K562 (cell line): ENCODE data around the gene EMP2. TPM values are rescaled to one million over a fixed set of nuclear protein-coding genes. Genes with fewer than 3 reads are reported as not detected.

Experiments
- ATAC-seq: fragments of 200-7000 bp; cut with Tn5 transposase; 3 replicates; pipeline ENCODE4 v1.9.1; 2020; ENCODE audit warnings: moderate library complexity
- BruUV-seq: library from RNA; stranded (reverse); fragments of 400-500 nt; replicated peaks from 2 replicates; lab custom pipeline; 2021; lab: Mats Ljungman, UMichigan
- CTCF ChIA-PET: fragments of 300-600 bp; formaldehyde crosslinking; extraction: SDS; loops from one replicate; lab custom pipeline; 2021; ENCODE audit warnings: low intra/inter-chr PET ratio; lab: Yijun Ruan, JAX
- POLR2A ChIA-PET: fragments of 300-600, 350-650 bp; sonication (Branson Sonifier 250); formaldehyde crosslinking; extraction: SDS; loops from one replicate; lab custom pipeline; 2021; ENCODE audit warnings: antibody characterized with exemption, inconsistent platforms; lab: Yijun Ruan, JAX
- DNase-seq, 4 experiments: peaks; one replicate each; pipeline versions ENCODE4 v3.0.0 to v3.0.0-alpha.2; 2011 to 2018; ENCODE audit warnings: low spot score in 3 of 4, mixed read lengths in 3 of 4; ENCODE audit errors: extremely low read depth in 1 of 4
- FAIRE-seq: peaks from 2 replicates; lab custom pipeline; 2011; peaks lifted over from hg19 to GRCh38; lab: Jason Lieb, UNC
- H2AFZ ChIP-seq: 2 replicates; pipeline ENCODE4 v1.6.0; 2011; ENCODE audit warnings: low read depth, low read length, control low read depth, inconsistent platforms
- H3K27ac ChIP-seq: fragments of 200-600 bp; 3 replicates; pipeline ENCODE4 v1.8.0; 2011; ENCODE audit warnings: low read depth, mild to moderate bottlenecking, control low read depth, inconsistent platforms, low read length, moderate library complexity, mixed read lengths; ENCODE audit errors: extremely low read depth
- H3K27me3 ChIP-seq, 2 experiments: fragments of 300-600 bp in 1 of 2; 2 replicates in 1 of 2; 3 replicates in 1 of 2; pipeline versions ENCODE4 v1.6.0 to v1.8.0; 2011; ENCODE audit warnings: inconsistent platforms in 2 of 2, low read length in 2 of 2, mild to moderate bottlenecking in 1 of 2, mixed read lengths in 1 of 2, moderate library complexity in 1 of 2; ENCODE audit not compliant: control insufficient read depth in 2 of 2, insufficient read depth in 2 of 2
- H3K36me3 ChIP-seq: fragments of 300-600 bp; 3 replicates; pipeline ENCODE4 v1.8.0; 2011; ENCODE audit warnings: mild to moderate bottlenecking, low read length, inconsistent platforms; ENCODE audit not compliant: control insufficient read depth, insufficient read depth
- H3K4me1 ChIP-seq, 2 experiments: fragments of 200-600 bp in 1 of 2; replicated peaks in 1 of 2; 2 replicates in 1 of 2; 3 replicates in 1 of 2; pipeline versions ENCODE4 v1.5.1 to v1.8.0; 2011; ENCODE audit warnings: inconsistent platforms in 2 of 2, low read length in 2 of 2, mild to moderate bottlenecking in 1 of 2, mixed read lengths in 1 of 2, moderate library complexity in 1 of 2; ENCODE audit not compliant: control insufficient read depth in 2 of 2, insufficient read depth in 2 of 2
- H3K4me2 ChIP-seq: 2 replicates; pipeline ENCODE4 v1.6.1; 2011; ENCODE audit warnings: low read length, control low read depth, inconsistent platforms, mixed read lengths; ENCODE audit not compliant: insufficient read depth
- H3K4me3 ChIP-seq: fragments of 200-600 bp; sonication (generic), shearing (Covaris generic); 2 replicates; pipeline ENCODE4 v1.5.1; 2016; ENCODE audit warnings: control low read depth, inconsistent platforms
- H3K79me2 ChIP-seq: fragments of 200-600 bp; 3 replicates; pipeline ENCODE4 v1.8.0; 2011; ENCODE audit warnings: low read length, inconsistent platforms; ENCODE audit not compliant: control insufficient read depth, insufficient read depth
- H3K9ac ChIP-seq, 2 experiments: 2 replicates each; pipeline versions ENCODE4 v1.6.0 to v1.6.1; 2011; ENCODE audit warnings: low read depth in 2 of 2, low read length in 2 of 2, control low read depth in 1 of 2, inconsistent platforms in 1 of 2, mild to moderate bottlenecking in 1 of 2, mixed read lengths in 1 of 2; ENCODE audit not compliant: insufficient read depth in 1 of 2
- H3K9me1 ChIP-seq: one replicate; pipeline ENCODE4 v1.6.0; 2011; ENCODE audit warnings: inconsistent platforms, mild to moderate bottlenecking, low read length, moderate library complexity; ENCODE audit not compliant: control insufficient read depth, insufficient read depth
- H3K9me3 ChIP-seq: replicated peaks from 2 replicates; pipeline ENCODE4 v1.5.1; 2011; ENCODE audit warnings: low read depth, low read length, inconsistent platforms; ENCODE audit not compliant: control insufficient read depth, insufficient read depth
- H4K20me1 ChIP-seq: replicated peaks from 2 replicates; pipeline ENCODE4 v1.6.1; 2011; ENCODE audit warnings: low read length, inconsistent platforms, mixed read lengths; ENCODE audit not compliant: control insufficient read depth, insufficient read depth
- GATAD2B ChIP-seq: fragments of 450-650 bp; IDR thresholded peaks from 2 replicates; pipeline ENCODE4 v1.6.1; 2017; ENCODE audit warnings: mild to moderate bottlenecking, borderline replicate concordance
- GTF2F1 ChIP-seq: IDR thresholded peaks from 2 replicates; pipeline ENCODE4 v1.6.1; 2011; ENCODE audit warnings: low read depth, low read length, improper control_type of control experiment
- IFI16 ChIP-seq: fragments of 250-450 bp; sonication (Bioruptor Pico); IDR thresholded peaks from 2 replicates; pipeline ENCODE4 v2.1.2; 2022; ENCODE audit warnings: mild to moderate bottlenecking, inconsistent platforms
- KLF16 ChIP-seq: IDR thresholded peaks from 2 replicates; pipeline ENCODE4 v1.6.1; 2016; ENCODE audit warnings: antibody characterized with exemption
- LCOR ChIP-seq: sonication (generic); formaldehyde crosslinking; IDR thresholded peaks from 2 replicates; pipeline ENCODE4 v1.8.0; 2022; ENCODE audit warnings: mild to moderate bottlenecking, missing genetic modification reagents
- MEIS2 ChIP-seq: fragments of 450-650 bp; IDR thresholded peaks from 2 replicates; pipeline ENCODE4 v1.6.1; 2014; ENCODE audit warnings: mild to moderate bottlenecking; ENCODE audit not compliant: partially characterized antibody
- NCOA4 ChIP-seq: fragments of 450-650 bp; IDR thresholded peaks from 2 replicates; pipeline ENCODE4 v1.6.1; 2018; ENCODE audit warnings: mild to moderate bottlenecking; ENCODE audit not compliant: partially characterized antibody
- SRSF9 ChIP-seq: fragments of 200-400 bp; formaldehyde crosslinking; IDR thresholded peaks from 2 replicates; pipeline ENCODE4 v1.6.1; 2017; ENCODE audit warnings: low read depth, low read length, borderline replicate concordance
- ZNF699 ChIP-seq: fragments of 250-450 bp; sonication (Bioruptor Pico); IDR thresholded peaks from 2 replicates; pipeline ENCODE4 v1.8.0; 2021; ENCODE audit warnings: mild to moderate bottlenecking, moderate library complexity; ENCODE audit not compliant: insufficient replicate concordance
- ZNF785 ChIP-seq: fragments of 250-450 bp; sonication (Bioruptor Pico); IDR thresholded peaks from 2 replicates; pipeline ENCODE4 v1.4.0; 2020; ENCODE audit warnings: mild to moderate bottlenecking
- ZSCAN29 ChIP-seq: fragments of 450-650 bp; IDR thresholded peaks from 2 replicates; pipeline ENCODE4 v1.6.1; 2017
- WGBS: fragments of 100-300 bp; shearing (Covaris generic); methylation state at CpG from one replicate; pipeline ENCODE4 v1.1.6; 2016; ENCODE audit warnings: low coverage, mixed read lengths; ENCODE audit not compliant: insufficient coverage; ENCODE audit errors: missing lambda C conversion rate; 5-methylcytosine and 5-hydroxymethylcytosine counted together
- in situ Hi-C: fragments of 300-500 bp; cut with MboI; formaldehyde crosslinking; loops from 4 replicates; pipeline ENCODE4 v1.15.0; 2018; ENCODE audit warnings: inconsistent platforms, mixed read lengths
- intact Hi-C: fragments of 100-400 bp; cut with micrococcal nuclease; formaldehyde crosslinking; loops from 2 replicates; pipeline ENCODE4 v1.14.2; 2022
- polyA plus RNA-seq, 8 experiments: library from polyadenylated mRNA; depleted of rRNA in 4 of 8; stranded (reverse) in 5 of 8; unstranded in 3 of 8; fragments of >200 nt; fragmentation: Nextera tagmentation in 2 of 8; fragmentation: Illumina TruSeq in 1 of 8; extraction: Ambion mirVana in 2 of 8; extraction: Trizol in 1 of 8; gene quantifications; 2 replicates each; pipeline versions ENCODE4 v1.2.1 to v1.2.3, GENCODE V29; 2011 to 2014; ENCODE audit warnings: inconsistent platforms in 1 of 8, missing spikeins in 1 of 8
- total RNA-seq, 7 experiments: library from RNA; depleted of rRNA in 6 of 7; stranded (reverse); fragments of >200 nt in 6 of 7; fragmentation: Illumina TruSeq in 2 of 7; extraction: Trizol in 2 of 7; gene quantifications; 2 replicates each; pipeline versions ENCODE4 v1.2.1 to v1.2.3, GENCODE V29; 2011 to 2021; ENCODE audit warnings: low replicate concordance in 1 of 7
- TF ChIP-seq, protein P1 (sequence below), 2 experiments: fragments of 250-450 bp in 1 of 2; fragments of 450-650 bp in 1 of 2; sonication (Bioruptor Pico) in 1 of 2; IDR thresholded peaks; 2 replicates each; pipeline versions ENCODE4 v1.6.1 to v1.8.0; 2016 to 2021; ENCODE audit warnings: mild to moderate bottlenecking in 2 of 2, moderate library complexity in 2 of 2, missing compliant biosample characterization in 1 of 2, missing genetic modification characterization in 1 of 2
- TF ChIP-seq, protein P2 (sequence below): sonication (generic); formaldehyde crosslinking; IDR thresholded peaks from 2 replicates; pipeline ENCODE4 v1.8.1; 2023; ENCODE audit warnings: mild to moderate bottlenecking, missing genetic modification reagents
- TF ChIP-seq, protein P3 (sequence below), 2 experiments: fragments of 450-650 bp; IDR thresholded peaks; 2 replicates each; pipeline ENCODE4 v1.6.1; 2018; ENCODE audit warnings: mild to moderate bottlenecking in 2 of 2, low read depth in 1 of 2; ENCODE audit not compliant: partially characterized antibody in 2 of 2

Gene EMP2
- total and polyA plus RNA-seq, 9 of the 15 experiments (the other 6 are each of a cell fraction or from before 2014, with no cell fraction given): 0.73 to 6.2 (median 3.1) TPM

DNA sequence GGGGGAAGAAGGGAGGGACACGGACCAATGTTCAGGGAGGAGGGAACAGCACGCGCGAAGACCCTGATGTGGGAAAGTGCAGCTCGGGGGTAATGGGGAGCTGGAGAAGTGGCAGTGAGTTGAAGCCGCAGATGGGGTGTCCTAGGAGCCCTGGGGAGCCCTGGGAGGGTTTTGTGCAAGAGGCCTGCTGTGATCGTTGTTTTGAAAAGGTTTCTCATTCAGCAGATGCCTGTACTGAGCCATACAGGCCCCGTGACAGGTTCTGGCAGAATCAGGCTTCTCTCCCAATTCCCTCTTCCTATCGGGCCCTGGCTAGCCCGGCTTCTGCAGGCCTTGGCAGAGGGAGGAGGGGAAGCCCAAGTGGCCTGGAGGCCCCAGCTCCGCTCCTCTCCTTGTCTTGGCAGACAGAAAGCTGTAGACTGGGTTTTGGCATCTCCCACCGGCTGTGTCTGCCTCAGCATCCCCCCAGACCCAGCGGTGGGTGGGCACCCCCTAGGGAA lies 38.4 kb upstream of the EMP2 start (continued):
- TF ChIP-seq, protein P1, sequence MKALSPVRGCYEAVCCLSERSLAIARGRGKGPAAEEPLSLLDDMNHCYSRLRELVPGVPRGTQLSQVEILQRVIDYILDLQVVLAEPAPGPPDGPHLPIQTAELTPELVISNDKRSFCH (CRISPR knock-in tag; IDR thresholded peaks at IDR 0.05): no peak
- TF ChIP-seq, protein P1 (tag; IDR thresholded peaks at IDR 0.05): no peak
- TF ChIP-seq NCOA4 (no peak), LCOR (no peak), ZNF699 (no peak), GATAD2B (no peak)
- TF ChIP-seq, protein P2, sequence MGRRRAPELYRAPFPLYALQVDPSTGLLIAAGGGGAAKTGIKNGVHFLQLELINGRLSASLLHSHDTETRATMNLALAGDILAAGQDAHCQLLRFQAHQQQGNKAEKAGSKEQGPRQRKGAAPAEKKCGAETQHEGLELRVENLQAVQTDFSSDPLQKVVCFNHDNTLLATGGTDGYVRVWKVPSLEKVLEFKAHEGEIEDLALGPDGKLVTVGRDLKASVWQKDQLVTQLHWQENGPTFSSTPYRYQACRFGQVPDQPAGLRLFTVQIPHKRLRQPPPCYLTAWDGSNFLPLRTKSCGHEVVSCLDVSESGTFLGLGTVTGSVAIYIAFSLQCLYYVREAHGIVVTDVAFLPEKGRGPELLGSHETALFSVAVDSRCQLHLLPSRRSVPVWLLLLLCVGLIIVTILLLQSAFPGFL: no peak

DNA sequence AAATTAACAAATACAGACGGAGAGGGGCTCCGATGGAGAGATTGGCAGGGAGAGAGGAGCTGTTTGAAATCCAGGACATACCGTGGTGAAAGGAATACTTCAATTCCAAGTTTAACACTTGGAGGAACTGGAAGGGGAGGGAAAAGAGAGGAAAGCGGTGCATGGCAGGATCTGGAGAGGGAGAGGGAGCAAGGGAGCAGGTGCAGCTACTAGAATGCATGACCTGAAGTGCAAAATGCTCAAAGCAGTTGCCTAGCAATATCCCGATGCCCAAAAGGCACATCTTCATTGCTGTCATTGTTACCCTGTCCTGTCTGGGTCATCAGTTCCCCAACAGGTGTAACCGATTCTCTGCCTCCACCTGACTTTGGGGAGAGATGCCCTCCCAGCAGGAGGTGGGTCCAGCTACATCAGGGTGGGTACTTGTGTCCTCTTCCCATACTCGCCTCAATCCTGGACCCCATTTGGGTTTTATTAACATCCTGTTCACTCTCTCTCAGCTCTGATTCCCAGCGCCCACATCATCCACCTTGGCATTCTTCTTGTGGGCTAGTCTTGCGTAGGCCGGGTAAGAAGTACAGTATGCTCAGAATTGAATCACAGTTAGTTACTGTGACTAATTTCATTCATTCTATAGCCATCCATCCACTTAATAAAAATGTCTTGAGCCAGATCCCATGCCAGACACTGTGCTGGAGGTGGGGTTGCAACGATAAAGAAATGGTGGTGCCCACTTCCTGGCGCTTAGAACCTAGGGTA lies 37.4 kb upstream of the EMP2 start:
- 16% methylated on average over 12 of the region's 12 CpGs for WGBS
- Histone ChIP-seq H3K9me3 (no peaks in the 10 kb centered on the region), H3K79me2 (no peaks in the 10 kb centered on the region), H3K27me3 (peaks cover 2 to 28% of the 10 kb centered on the region in 2 experiments; a peak in 4 of 5 replicates), H2AFZ (no peak overlapping the region), H3K9me1 (no peaks in the 10 kb centered on the region), H4K20me1 (no peaks in the 10 kb centered on the region), H3K27ac (no peak overlapping the region), H3K4me3 (no peak overlapping the region), H3K36me3 (no peaks in the 10 kb centered on the region), H3K4me2 (no peak overlapping the region), H3K9ac (no peak overlapping the region), H3K4me1 (peaks cover 21 to 47% of the 10 kb centered on the region in 2 experiments; a peak in 4 of 5 replicates)
- intact Hi-C loops: no loop called here
- ChIA-PET CTCF (no interaction called here), POLR2A (interaction anchor here (0.6 kb wide), 1 partner anchor 14 kb away, joined by 4 read pairs; no protein-coding TSS in a partner anchor)
- ATAC-seq (no peak), DNase-seq (no peak), FAIRE-seq (no peak)
- in situ Hi-C loops: no loop called here
- BruUV-seq: no TSS peak
- TF ChIP-seq ZSCAN29: no peak
- TF ChIP-seq, protein P3, sequence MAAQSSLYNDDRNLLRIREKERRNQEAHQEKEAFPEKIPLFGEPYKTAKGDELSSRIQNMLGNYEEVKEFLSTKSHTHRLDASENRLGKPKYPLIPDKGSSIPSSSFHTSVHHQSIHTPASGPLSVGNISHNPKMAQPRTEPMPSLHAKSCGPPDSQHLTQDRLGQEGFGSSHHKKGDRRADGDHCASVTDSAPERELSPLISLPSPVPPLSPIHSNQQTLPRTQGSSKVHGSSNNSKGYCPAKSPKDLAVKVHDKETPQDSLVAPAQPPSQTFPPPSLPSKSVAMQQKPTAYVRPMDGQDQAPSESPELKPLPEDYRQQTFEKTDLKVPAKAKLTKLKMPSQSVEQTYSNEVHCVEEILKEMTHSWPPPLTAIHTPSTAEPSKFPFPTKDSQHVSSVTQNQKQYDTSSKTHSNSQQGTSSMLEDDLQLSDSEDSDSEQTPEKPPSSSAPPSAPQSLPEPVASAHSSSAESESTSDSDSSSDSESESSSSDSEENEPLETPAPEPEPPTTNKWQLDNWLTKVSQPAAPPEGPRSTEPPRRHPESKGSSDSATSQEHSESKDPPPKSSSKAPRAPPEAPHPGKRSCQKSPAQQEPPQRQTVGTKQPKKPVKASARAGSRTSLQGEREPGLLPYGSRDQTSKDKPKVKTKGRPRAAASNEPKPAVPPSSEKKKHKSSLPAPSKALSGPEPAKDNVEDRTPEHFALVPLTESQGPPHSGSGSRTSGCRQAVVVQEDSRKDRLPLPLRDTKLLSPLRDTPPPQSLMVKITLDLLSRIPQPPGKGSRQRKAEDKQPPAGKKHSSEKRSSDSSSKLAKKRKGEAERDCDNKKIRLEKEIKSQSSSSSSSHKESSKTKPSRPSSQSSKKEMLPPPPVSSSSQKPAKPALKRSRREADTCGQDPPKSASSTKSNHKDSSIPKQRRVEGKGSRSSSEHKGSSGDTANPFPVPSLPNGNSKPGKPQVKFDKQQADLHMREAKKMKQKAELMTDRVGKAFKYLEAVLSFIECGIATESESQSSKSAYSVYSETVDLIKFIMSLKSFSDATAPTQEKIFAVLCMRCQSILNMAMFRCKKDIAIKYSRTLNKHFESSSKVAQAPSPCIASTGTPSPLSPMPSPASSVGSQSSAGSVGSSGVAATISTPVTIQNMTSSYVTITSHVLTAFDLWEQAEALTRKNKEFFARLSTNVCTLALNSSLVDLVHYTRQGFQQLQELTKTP (IDR thresholded peaks at IDR 0.05; ENCODE audit: low read depth in 1 of 2, partially characterized antibody in 2 of 2): no peak
- no peak for TF ChIP-seq SRSF9
- TF ChIP-seq GTF2F1: no peak
- TF ChIP-seq KLF16: no peak
- TF ChIP-seq ZNF785 (CRISPR knock-in tag): no peak
- TF ChIP-seq IFI16 (CRISPR knock-in tag): no peak
- TF ChIP-seq MEIS2: no peak
